SK-MEL-5 (cell line): ENCODE results near the gene FMC1. TPM values are rescaled to one million over a fixed set of nuclear protein-coding genes. Genes with fewer than 3 reads are reported as not detected.

Experiments
- small RNA-seq, 2 experiments: library from RNA; depleted of rRNA; stranded (forward); fragments of <200 nt; gene quantifications; one replicate each; pipeline ENCODE3, GENCODE V24; 2014
- total RNA-seq: library from RNA; depleted of rRNA; stranded (reverse); fragments of >200 nt; shearing (Covaris generic); gene quantifications from 2 replicates; pipeline ENCODE4 v1.2.3, GENCODE V29; 2014; rRNA removed

The FMC1 gene
- total RNA-seq, 1 experiment from 2014 or later = 17.8 TPM

Small RNA genes lying within 50 kb of the gene (small RNA-seq; reads per million reads assigned to genes)
- gene RNU6-206P = 0 reads per million in 2 experiments

Other genes with a start within 250 kb of the FMC1 start
- 40.6 and 40.8 TPM in 2 replicates for gene ZC3HAV1, start 231.6 kb upstream of the FMC1 start, total RNA-seq
- 4.5 and 5.4 TPM in 2 replicates for gene UBN2, start 110.1 kb upstream of the FMC1 start, total RNA-seq
- 49.6 and 56.2 TPM in 2 replicates for gene LUC7L2, start 18.6 kb downstream of the FMC1 start, total RNA-seq
- gene KLRG2, start 142.3 kb downstream of the FMC1 start, total RNA-seq = 0.05 and 0.21 TPM in 2 replicates
- gene CLEC2L, start 182.3 kb downstream of the FMC1 start, total RNA-seq = not detected in 2 replicates